HG03025 (cell line): ENCODE measurements around the gene LRRC8C.
"Not testable (repeated sequence)": the region's sequence is repeated elsewhere in the genome, so short reads cannot be mapped to it uniquely, and the experiment has no call there.

Source experiments
- ATAC-seq: cut with Tn5 transposase; IDR thresholded peaks from one replicate; pipeline ENCODE4 v1.9.1; 2021; ENCODE audit warnings: mild to moderate bottlenecking, moderate library complexity; ENCODE audit not compliant: unreplicated experiment, low FRiP score

Gene LRRC8C

GRCh38 chr1:89632657-89633247 is at the start of gene LRRC8C:
LRRC8C (plus strand) TSS chr1:89633120; CDS start chr1:89686474, 53,354 bp downstream.
- peak; percentile 78 for ATAC-seq

GRCh38 chr1:89584211-89584610 is 48.7 kb upstream of the LRRC8C start:
- ATAC-seq, result no peak

GRCh38 chr1:89584781-89585180 is 48.1 kb upstream of the LRRC8C start:
- ATAC-seq, result no peak

GRCh38 chr1:89587729-89588161 is 45.2 kb upstream of the LRRC8C start:
- ATAC-seq, result no peak

GRCh38 chr1:89588480-89588879 is 44.4 kb upstream of the LRRC8C start:
- ATAC-seq, result no peak

- ATAC-seq, result no peak
These were observed 43.4 kb upstream of the LRRC8C start for GRCh38 chr1:89589515-89589914.

- ATAC-seq, result no peak
These were observed 42.4 kb upstream of the LRRC8C start for GRCh38 chr1:89590341-89591080.

- ATAC-seq, result not testable (repeated sequence)
These were observed 40.0 kb upstream of the LRRC8C start for GRCh38 chr1:89592861-89593302.

GRCh38 chr1:89594096-89594740 is 38.7 kb upstream of the LRRC8C start:
- ATAC-seq, result no peak

- ATAC-seq, result no peak
These were observed 36.2 kb upstream of the LRRC8C start for GRCh38 chr1:89596698-89597097.

- no peak for ATAC-seq
These were observed 34.2 kb upstream of the LRRC8C start for GRCh38 chr1:89598450-89599331.

GRCh38 chr1:89599332-89599630 is 33.6 kb upstream of the LRRC8C start:
- ATAC-seq, result no peak

GRCh38 chr1:89600451-89601224 is 32.3 kb upstream of the LRRC8C start:
- ATAC-seq, result no peak

GRCh38 chr1:89602871-89603404 is 30.0 kb upstream of the LRRC8C start:
- ATAC-seq, result no peak

- ATAC-seq, result no peak
These were observed 29.1 kb upstream of the LRRC8C start for GRCh38 chr1:89603651-89604413.

GRCh38 chr1:89604414-89604735 is 28.5 kb upstream of the LRRC8C start:
- no peak for ATAC-seq

- no peak for ATAC-seq
These were observed 27.2 kb upstream of the LRRC8C start for GRCh38 chr1:89605692-89606091.

GRCh38 chr1:89606227-89606980 is 26.5 kb upstream of the LRRC8C start:
- ATAC-seq, result no peak

GRCh38 chr1:89607156-89607555 is 25.8 kb upstream of the LRRC8C start:
- no peak for ATAC-seq
